HepG2 (cell line): ENCODE measurements around the gene CISTR. TPM values are rescaled to one million over a fixed set of nuclear protein-coding genes. Genes with fewer than 3 reads are reported as not detected.
A peak's percentile ranks its signal among the peaks of the same experiment; 100 is the strongest.

Experiments used
- ATAC-seq: fragments of 200-7000 bp; cut with Tn5 transposase; 3 replicates; pipeline ENCODE4 v1.9.1; 2020; ENCODE audit warnings: mild to moderate bottlenecking, moderate library complexity
- BruUV-seq: library from RNA; stranded (reverse); fragments of 400-500 nt; replicated peaks from 2 replicates; lab custom pipeline; 2021; lab: Mats Ljungman, UMichigan
- CTCF ChIA-PET: fragments of 300-600 bp; formaldehyde crosslinking; extraction: SDS; loops from one replicate; lab custom pipeline; 2021; ENCODE audit warnings: low total read pairs, inconsistent platforms, low intra/inter-chr PET ratio; lab: Yijun Ruan, JAX
- POLR2A ChIA-PET: fragments of 350-600 bp; sonication (Branson Sonifier 250); formaldehyde crosslinking; loops from one replicate; lab custom pipeline; 2020; ENCODE audit warnings: antibody characterized with exemption, inconsistent platforms; lab: Yijun Ruan, JAX
- DNase-seq: peaks from one replicate; pipeline ENCODE4 v3.0.0-alpha.2; 2015; ENCODE audit warnings: low spot score
- FAIRE-seq: peaks from 3 replicates; lab custom pipeline; 2011; peaks lifted over from hg19 to GRCh38; lab: Jason Lieb, UNC
- H2AFZ ChIP-seq: one replicate; pipeline ENCODE4 v1.6.1; 2011; ENCODE audit warnings: low read length, inconsistent platforms
- H3K27ac ChIP-seq: fragments of 300-600 bp; 3 replicates; pipeline ENCODE4 v1.8.0; 2011; ENCODE audit warnings: mixed run types, mild to moderate bottlenecking, mixed read lengths, low read length, inconsistent platforms; ENCODE audit not compliant: insufficient read depth; ENCODE audit errors: extremely low read length
- H3K27me3 ChIP-seq, 2 experiments: fragments of 200-600 bp in 1 of 2; 2 replicates in 1 of 2; 3 replicates in 1 of 2; pipeline versions ENCODE4 v1.6.0 to v1.8.0; 2011; ENCODE audit warnings: low read length in 2 of 2, mild to moderate bottlenecking in 2 of 2, moderate library complexity in 2 of 2, inconsistent platforms in 1 of 2; ENCODE audit not compliant: insufficient read depth in 2 of 2, control insufficient read depth in 1 of 2
- H3K36me3 ChIP-seq, 2 experiments: fragments of 200-600 bp in 1 of 2; replicated peaks in 1 of 2; 2 replicates in 1 of 2; 3 replicates in 1 of 2; pipeline versions ENCODE4 v1.5.1 to v1.8.0; 2011; ENCODE audit warnings: low read length in 2 of 2, inconsistent platforms in 1 of 2; ENCODE audit not compliant: insufficient read depth in 2 of 2, control insufficient read depth in 1 of 2
- H3K4me1 ChIP-seq: 2 replicates; pipeline ENCODE4 v1.5.1; 2012; ENCODE audit warnings: low read length, inconsistent platforms; ENCODE audit not compliant: insufficient read depth
- H3K4me2 ChIP-seq: 2 replicates; pipeline ENCODE4 v1.6.0; 2011; ENCODE audit warnings: low read depth, low read length, inconsistent platforms
- H3K4me3 ChIP-seq, 3 experiments: fragments of 200-600 bp in 1 of 3; sonication (generic), shearing (Covaris generic) in 1 of 3; replicated peaks in 1 of 3; 2 replicates each; pipeline ENCODE4 v1.5.1; 2011 to 2016; ENCODE audit warnings: low read length in 3 of 3, inconsistent platforms in 2 of 3, low read depth in 2 of 3, mild to moderate bottlenecking in 2 of 3, control low read depth in 1 of 3, mixed read lengths in 1 of 3; ENCODE audit not compliant: insufficient read depth in 1 of 3
- H3K79me2 ChIP-seq: one replicate; pipeline ENCODE4 v1.6.1; 2011; ENCODE audit warnings: low read length, inconsistent platforms; ENCODE audit not compliant: insufficient read depth
- H3K9ac ChIP-seq: 2 replicates; pipeline ENCODE4 v1.6.0; 2011; ENCODE audit warnings: mild to moderate bottlenecking, low read depth, low read length, inconsistent platforms; ENCODE audit not compliant: insufficient read depth
- H3K9me3 ChIP-seq: 2 replicates; pipeline ENCODE4 v1.5.1; 2012; ENCODE audit warnings: mild to moderate bottlenecking, low read length
- H4K20me1 ChIP-seq: 2 replicates; pipeline ENCODE4 v1.6.0; 2011; ENCODE audit warnings: inconsistent platforms, mild to moderate bottlenecking, low read length, moderate library complexity; ENCODE audit not compliant: insufficient read depth
- AHR ChIP-seq: IDR thresholded peaks from 2 replicates; pipeline ENCODE4 v1.6.1; 2018; ENCODE audit warnings: missing genetic modification reagents, missing compliant biosample characterization
- CEBPB ChIP-seq: IDR thresholded peaks from 2 replicates; pipeline ENCODE4 v1.6.1; 2011; ENCODE audit warnings: low read depth, low read length, improper control_type of control experiment, borderline replicate concordance
- MLX ChIP-seq: IDR thresholded peaks from 2 replicates; pipeline ENCODE4 v1.6.1; 2016
- RAD21 ChIP-seq: fragments of 450-650 bp; formaldehyde crosslinking; IDR thresholded peaks from 2 replicates; pipeline ENCODE4 v1.5.0; 2020; ENCODE audit warnings: mild to moderate bottlenecking
- SALL1 ChIP-seq: sonication (generic); formaldehyde crosslinking; IDR thresholded peaks from 2 replicates; pipeline ENCODE4 v1.8.0; 2022; ENCODE audit warnings: mild to moderate bottlenecking, missing genetic modification reagents
- SMC3 ChIP-seq: IDR thresholded peaks from 2 replicates; pipeline ENCODE4 v1.6.1; 2011; ENCODE audit warnings: low read length, improper control_type of control experiment
- STAG1 ChIP-seq: sonication (generic); formaldehyde crosslinking; IDR thresholded peaks from 2 replicates; pipeline ENCODE4 v1.4.0; 2020; ENCODE audit warnings: missing genetic modification reagents
- THAP11 ChIP-seq: IDR thresholded peaks from 2 replicates; pipeline ENCODE4 v1.6.1; 2016; ENCODE audit warnings: missing biosample characterization, missing genetic modification reagents
- XRCC5 ChIP-seq: fragments of 200-400 bp; formaldehyde crosslinking; optimal IDR thresholded peaks from 2 replicates; pipeline ENCODE3; 2017; ENCODE audit warnings: mild to moderate bottlenecking, low read length
- ZBED4 ChIP-seq: sonication (generic); formaldehyde crosslinking; IDR thresholded peaks from 2 replicates; pipeline ENCODE4 v1.4.0; 2020; ENCODE audit warnings: missing genetic modification reagents, borderline replicate concordance
- ZNF17 ChIP-seq: sonication (generic); formaldehyde crosslinking; IDR thresholded peaks from 2 replicates; pipeline ENCODE4 v1.5.0; 2020; ENCODE audit warnings: mild to moderate bottlenecking, missing genetic modification reagents
- ZNF383 ChIP-seq: sonication (generic); formaldehyde crosslinking; IDR thresholded peaks from 2 replicates; pipeline ENCODE4 v1.4.0; 2020; ENCODE audit warnings: missing genetic modification reagents, mild to moderate bottlenecking, borderline replicate concordance
- ZNF543 ChIP-seq: sonication (generic); formaldehyde crosslinking; IDR thresholded peaks from 2 replicates; pipeline ENCODE4 v1.4.0; 2020; ENCODE audit warnings: mild to moderate bottlenecking, missing genetic modification reagents
- ZNF580 ChIP-seq: IDR thresholded peaks from 2 replicates; pipeline ENCODE4 v1.6.1; 2016; ENCODE audit warnings: low read depth, borderline replicate concordance
- ZNF605 ChIP-seq: sonication (generic); formaldehyde crosslinking; IDR thresholded peaks from 2 replicates; pipeline ENCODE4 v1.8.0; 2022; ENCODE audit warnings: mild to moderate bottlenecking, missing genetic modification reagents
- ZNF672 ChIP-seq: sonication (generic); formaldehyde crosslinking; IDR thresholded peaks from 2 replicates; pipeline ENCODE4 v1.8.1; 2022; ENCODE audit warnings: missing genetic modification reagents
- ZSCAN31 ChIP-seq: sonication (generic); formaldehyde crosslinking; IDR thresholded peaks from 2 replicates; pipeline ENCODE4 v1.5.0; 2020; ENCODE audit warnings: low read depth, mild to moderate bottlenecking, missing genetic modification reagents
- WGBS: methylation state at CpG from one replicate; pipeline ENCODE4 v1.1.6; 2017; ENCODE audit warnings: low lambda C conversion rate; 5-methylcytosine and 5-hydroxymethylcytosine counted together
- in situ Hi-C: cut with HindIII; loops from 2 replicates; pipeline ENCODE4 v1.10.0; 2017; ENCODE audit warnings: low pct_unique_long_range_greater_than_20kb; ENCODE audit not compliant: extremely low pct_ligation_motif_present
- intact Hi-C: fragments of 100-400 bp; cut with micrococcal nuclease; formaldehyde crosslinking; loops from one replicate; pipeline ENCODE4 v1.10.0; 2022; ENCODE audit not compliant: unreplicated experiment
- polyA plus RNA-seq, 8 experiments: library from polyadenylated mRNA; depleted of rRNA in 3 of 8; stranded (reverse) in 7 of 8; unstranded in 1 of 8; fragments of >200 nt; fragmentation: Illumina TruSeq in 4 of 8; extraction: Trizol in 4 of 8; gene quantifications; 2 replicates each; pipeline versions ENCODE4 v1.2.1 to v1.2.3, GENCODE V29; 2011 to 2016; ENCODE audit warnings: low read depth in 4 of 8, missing spikeins in 1 of 8, mixed read lengths in 1 of 8; ENCODE audit not compliant: insufficient read depth in 1 of 8
- total RNA-seq, 5 experiments: library from RNA; depleted of rRNA; stranded (reverse); fragments of >200 nt; fragmentation: Illumina TruSeq; extraction: Trizol; gene quantifications; 2 replicates each; pipeline ENCODE4 v1.2.3, GENCODE V29; 2016; ENCODE audit warnings: low read depth in 1 of 5

CISTR gene
- total and polyA plus RNA-seq, 2 of the 13 experiments (the other 11 are each of a cell fraction or from before 2014, with no cell fraction given) = not detected

GRCh38 chr12:53701518-53702264 lies 50.1 kb downstream of the CISTR start:
- Histone ChIP-seq H3K9me3 (no peaks in the 10 kb centered on the region), H3K4me2 (no peak overlapping the region), H3K4me1 (peaks cover 2% of the 10 kb centered on the region; the same call in 1 of the 2 replicates), H3K36me3 (no peaks in the 10 kb centered on the region), H2AFZ (no peak overlapping the region), H3K4me3 (no peak overlapping the region), H3K27me3 (peaks cover 7 to 45% of the 10 kb centered on the region in 2 experiments), H3K9ac (no peak overlapping the region), H3K27ac (no peak overlapping the region), H4K20me1 (no peaks in the 10 kb centered on the region), H3K79me2 (no peaks in the 10 kb centered on the region)
- CTCF ChIA-PET = interaction anchor here (1.1 to 12.4 kb wide), 2 partner anchors 43 to 490 kb away, joined by 3 to 216 read pairs; no protein-coding TSS in a partner anchor
- peak; percentile 97 for ATAC-seq
- in situ Hi-C loops = loop anchor here (5.0 kb wide), 1 partner anchor 41 kb away; no protein-coding TSS in a partner anchor
- peak; percentile 43 for DNase-seq
- intact Hi-C loops = loop anchor here (1.0 kb wide), 1 partner anchor 42 kb away; no protein-coding TSS in a partner anchor
- peak; percentile 78 for FAIRE-seq
- no TSS peak for BruUV-seq
- WGBS = 0% methylated on average over 5 of the region's 8 CpGs
- POLR2A ChIA-PET = interaction anchor here (0.9 kb wide), 1 partner anchor 41 kb away, joined by 3 read pairs; no protein-coding TSS in a partner anchor
- TF ChIP-seq STAG1 (CRISPR knock-in tag) (peak; percentile 95), CEBPB (no peak), RAD21 (CRISPR knock-in tag) (peak; percentile 91), SMC3 (peak; percentile 71), ZBED4 (0 out of 2 replicates have a peak, but pooled peaks have one; percentile 37), THAP11 (CRISPR knock-in tag) (0 out of 2 replicates have a peak, but pooled peaks have one; percentile 24), AHR (CRISPR knock-in tag) (0 out of 2 replicates have a peak, but pooled peaks have one; percentile 38), ZNF605 (CRISPR knock-in tag) (no peak), ZNF672 (no peak), ZNF580 (CRISPR knock-in tag) (0 out of 2 replicates have a peak, but pooled peaks have one; percentile 46), ZNF543 (CRISPR knock-in tag) (no peak), ZNF383 (CRISPR knock-in tag) (no peak), SALL1 (CRISPR knock-in tag) (0 out of 2 replicates have a peak, but pooled peaks have one; percentile 12), XRCC5 (peak; percentile 42), ZNF17 (no peak), ZSCAN31 (CRISPR knock-in tag) (no peak), MLX (CRISPR knock-in tag) (no peak)
